HepG2 (cell line): ENCODE data around the gene ADGRL3. TPM values are rescaled to one million over a fixed set of nuclear protein-coding genes. Genes with fewer than 3 reads are reported as not detected.

Experiments used
- ATAC-seq: fragments of 200-7000 bp; cut with Tn5 transposase; 3 replicates; pipeline ENCODE4 v1.9.1; 2020; ENCODE audit warnings: mild to moderate bottlenecking, moderate library complexity
- BruUV-seq: library from RNA; stranded (reverse); fragments of 400-500 nt; replicated peaks from 2 replicates; lab custom pipeline; 2021; lab: Mats Ljungman, UMichigan
- CTCF ChIA-PET: fragments of 300-600 bp; formaldehyde crosslinking; extraction: SDS; loops from one replicate; lab custom pipeline; 2021; ENCODE audit warnings: low total read pairs, inconsistent platforms, low intra/inter-chr PET ratio; lab: Yijun Ruan, JAX
- POLR2A ChIA-PET: fragments of 350-600 bp; sonication (Branson Sonifier 250); formaldehyde crosslinking; loops from one replicate; lab custom pipeline; 2020; ENCODE audit warnings: antibody characterized with exemption, inconsistent platforms; lab: Yijun Ruan, JAX
- DNase-seq: peaks from one replicate; pipeline ENCODE4 v3.0.0-alpha.2; 2015; ENCODE audit warnings: low spot score
- FAIRE-seq: peaks from 3 replicates; lab custom pipeline; 2011; peaks lifted over from hg19 to GRCh38; lab: Jason Lieb, UNC
- H2AFZ ChIP-seq: one replicate; pipeline ENCODE4 v1.6.1; 2011; ENCODE audit warnings: low read length, inconsistent platforms
- H3K27ac ChIP-seq: fragments of 300-600 bp; 3 replicates; pipeline ENCODE4 v1.8.0; 2011; ENCODE audit warnings: mixed run types, mild to moderate bottlenecking, mixed read lengths, low read length, inconsistent platforms; ENCODE audit not compliant: insufficient read depth; ENCODE audit errors: extremely low read length
- H3K27me3 ChIP-seq, 2 experiments: fragments of 200-600 bp in 1 of 2; 2 replicates in 1 of 2; 3 replicates in 1 of 2; pipeline versions ENCODE4 v1.6.0 to v1.8.0; 2011; ENCODE audit warnings: low read length in 2 of 2, mild to moderate bottlenecking in 2 of 2, moderate library complexity in 2 of 2, inconsistent platforms in 1 of 2; ENCODE audit not compliant: insufficient read depth in 2 of 2, control insufficient read depth in 1 of 2
- H3K36me3 ChIP-seq, 2 experiments: fragments of 200-600 bp in 1 of 2; replicated peaks in 1 of 2; 2 replicates in 1 of 2; 3 replicates in 1 of 2; pipeline versions ENCODE4 v1.5.1 to v1.8.0; 2011; ENCODE audit warnings: low read length in 2 of 2, inconsistent platforms in 1 of 2; ENCODE audit not compliant: insufficient read depth in 2 of 2, control insufficient read depth in 1 of 2
- H3K4me1 ChIP-seq: 2 replicates; pipeline ENCODE4 v1.5.1; 2012; ENCODE audit warnings: low read length, inconsistent platforms; ENCODE audit not compliant: insufficient read depth
- H3K4me2 ChIP-seq: 2 replicates; pipeline ENCODE4 v1.6.0; 2011; ENCODE audit warnings: low read depth, low read length, inconsistent platforms
- H3K4me3 ChIP-seq, 3 experiments: fragments of 200-600 bp in 1 of 3; sonication (generic), shearing (Covaris generic) in 1 of 3; replicated peaks in 1 of 3; 2 replicates each; pipeline ENCODE4 v1.5.1; 2011 to 2016; ENCODE audit warnings: low read length in 3 of 3, inconsistent platforms in 2 of 3, low read depth in 2 of 3, mild to moderate bottlenecking in 2 of 3, control low read depth in 1 of 3, mixed read lengths in 1 of 3; ENCODE audit not compliant: insufficient read depth in 1 of 3
- H3K79me2 ChIP-seq: one replicate; pipeline ENCODE4 v1.6.1; 2011; ENCODE audit warnings: low read length, inconsistent platforms; ENCODE audit not compliant: insufficient read depth
- H3K9ac ChIP-seq: 2 replicates; pipeline ENCODE4 v1.6.0; 2011; ENCODE audit warnings: mild to moderate bottlenecking, low read depth, low read length, inconsistent platforms; ENCODE audit not compliant: insufficient read depth
- H3K9me3 ChIP-seq: 2 replicates; pipeline ENCODE4 v1.5.1; 2012; ENCODE audit warnings: mild to moderate bottlenecking, low read length
- H4K20me1 ChIP-seq: 2 replicates; pipeline ENCODE4 v1.6.0; 2011; ENCODE audit warnings: inconsistent platforms, mild to moderate bottlenecking, low read length, moderate library complexity; ENCODE audit not compliant: insufficient read depth
- HCFC1 ChIP-seq: fragments of 150-350 bp; IDR thresholded peaks from 2 replicates; pipeline ENCODE4 v1.6.1; 2014; ENCODE audit warnings: low read depth, low read length
- KLF15 ChIP-seq: sonication (generic); formaldehyde crosslinking; IDR thresholded peaks from 2 replicates; pipeline ENCODE4 v1.8.1; 2023; ENCODE audit warnings: borderline replicate concordance, mild to moderate bottlenecking, inconsistent platforms, missing genetic modification reagents, mixed read lengths
- NONO ChIP-seq, 2 experiments: fragments of 450-650 bp in 1 of 2; sonication (generic) in 1 of 2; formaldehyde crosslinking in 1 of 2; IDR thresholded peaks in 1 of 2; conservative IDR thresholded peaks in 1 of 2; 2 replicates each; pipeline versions ENCODE4 v1.6.1 to v1.8.0; 2017 to 2022; ENCODE audit warnings: mild to moderate bottlenecking in 1 of 2, missing genetic modification reagents in 1 of 2, moderate library complexity in 1 of 2
- SP2 ChIP-seq: sonication (generic); formaldehyde crosslinking; IDR thresholded peaks from 2 replicates; pipeline ENCODE4 v1.5.1; 2020; ENCODE audit warnings: mild to moderate bottlenecking, missing genetic modification reagents
- ZFP82 ChIP-seq: sonication (generic); formaldehyde crosslinking; IDR thresholded peaks from 2 replicates; pipeline ENCODE4 v1.5.1; 2020; ENCODE audit warnings: mild to moderate bottlenecking, missing genetic modification reagents, borderline replicate concordance
- ZNF337 ChIP-seq: sonication (generic); formaldehyde crosslinking; IDR thresholded peaks from 2 replicates; pipeline ENCODE4 v1.5.1; 2020; ENCODE audit warnings: missing genetic modification reagents, low read depth, mild to moderate bottlenecking, borderline replicate concordance
- ZNF737 ChIP-seq: sonication (generic); formaldehyde crosslinking; IDR thresholded peaks from 2 replicates; pipeline ENCODE4 v1.5.0; 2020; ENCODE audit warnings: missing genetic modification reagents, mild to moderate bottlenecking, borderline replicate concordance
- ZSCAN25 ChIP-seq: sonication (generic); formaldehyde crosslinking; IDR thresholded peaks from 2 replicates; pipeline ENCODE4 v1.8.0; 2022; ENCODE audit warnings: mild to moderate bottlenecking, missing genetic modification reagents
- WGBS: methylation state at CpG from one replicate; pipeline ENCODE4 v1.1.6; 2017; ENCODE audit warnings: low lambda C conversion rate; 5-methylcytosine and 5-hydroxymethylcytosine counted together
- in situ Hi-C: cut with HindIII; loops from 2 replicates; pipeline ENCODE4 v1.10.0; 2017; ENCODE audit warnings: low pct_unique_long_range_greater_than_20kb; ENCODE audit not compliant: extremely low pct_ligation_motif_present
- intact Hi-C: fragments of 100-400 bp; cut with micrococcal nuclease; formaldehyde crosslinking; loops from one replicate; pipeline ENCODE4 v1.10.0; 2022; ENCODE audit not compliant: unreplicated experiment
- polyA plus RNA-seq, 8 experiments: library from polyadenylated mRNA; depleted of rRNA in 3 of 8; stranded (reverse) in 7 of 8; unstranded in 1 of 8; fragments of >200 nt; fragmentation: Illumina TruSeq in 4 of 8; extraction: Trizol in 4 of 8; gene quantifications; 2 replicates each; pipeline versions ENCODE4 v1.2.1 to v1.2.3, GENCODE V29; 2011 to 2016; ENCODE audit warnings: low read depth in 4 of 8, missing spikeins in 1 of 8, mixed read lengths in 1 of 8; ENCODE audit not compliant: insufficient read depth in 1 of 8
- total RNA-seq, 5 experiments: library from RNA; depleted of rRNA; stranded (reverse); fragments of >200 nt; fragmentation: Illumina TruSeq; extraction: Trizol; gene quantifications; 2 replicates each; pipeline ENCODE4 v1.2.3, GENCODE V29; 2016; ENCODE audit warnings: low read depth in 1 of 5
- TF ChIP-seq, protein P1 (sequence below): sonication (generic); formaldehyde crosslinking; IDR thresholded peaks from 2 replicates; pipeline ENCODE4 v1.4.0; 2020; ENCODE audit warnings: mild to moderate bottlenecking, missing genetic modification reagents, borderline replicate concordance
- TF ChIP-seq, protein P2 (sequence below): sonication (generic); formaldehyde crosslinking; IDR thresholded peaks from 2 replicates; pipeline ENCODE4 v1.5.0; 2020; ENCODE audit warnings: mild to moderate bottlenecking, missing genetic modification reagents, borderline replicate concordance
- TF ChIP-seq, protein P3 (sequence below): sonication (generic); formaldehyde crosslinking; conservative IDR thresholded peaks from 2 replicates; pipeline ENCODE4 v1.5.0; 2020; ENCODE audit warnings: missing genetic modification reagents

ADGRL3 gene
- total and polyA plus RNA-seq, 2 of the 13 experiments (the other 11 are each of a cell fraction or from before 2014, with no cell fraction given), result 0.04 to 0.05 TPM

DNA sequence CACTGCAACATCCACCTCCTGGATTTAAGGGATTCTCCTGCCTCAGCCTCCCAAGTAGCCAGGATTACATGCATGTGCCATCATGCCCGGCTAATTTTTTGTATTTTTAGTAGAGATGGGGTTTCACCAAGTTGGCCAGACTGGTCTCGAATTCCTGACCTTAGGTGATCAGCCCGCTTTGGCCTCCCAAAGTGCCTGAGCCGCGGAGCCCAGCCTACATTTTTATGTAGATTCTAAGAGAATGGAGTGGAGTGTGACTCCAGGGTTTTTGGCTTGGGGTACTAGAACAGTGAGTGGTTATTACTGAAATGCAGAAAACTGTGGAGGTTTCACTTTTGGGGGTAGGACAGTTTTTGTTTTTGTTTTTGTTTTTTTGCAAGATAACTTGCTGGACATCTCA, 806.0 kb downstream of the ADGRL3 start:
- CTCF ChIA-PET, result no interaction called here

More for the DNA sequence above, 806.0 kb downstream of the ADGRL3 start:
- Histone ChIP-seq H3K27ac (no peak overlapping the region), H3K36me3 (no peaks in the 10 kb centered on the region), H3K79me2 (no peaks in the 10 kb centered on the region), H3K9me3 (no peaks in the 10 kb centered on the region), H3K4me2 (no peak overlapping the region), H4K20me1 (no peaks in the 10 kb centered on the region), H3K27me3 (no peaks in the 10 kb centered on the region), H3K4me3 (no peak overlapping the region), H3K9ac (no peak overlapping the region)
- POLR2A ChIA-PET, result no interaction called here
- ATAC-seq (no peak), FAIRE-seq (no peak), DNase-seq (no peak)
- in situ Hi-C loops (no loop called here), intact Hi-C loops (no loop called here)
- no peak for TF ChIP-seq ZFP82
- no peak for TF ChIP-seq SP2 (CRISPR knock-in tag)
- TF ChIP-seq, protein P1, sequence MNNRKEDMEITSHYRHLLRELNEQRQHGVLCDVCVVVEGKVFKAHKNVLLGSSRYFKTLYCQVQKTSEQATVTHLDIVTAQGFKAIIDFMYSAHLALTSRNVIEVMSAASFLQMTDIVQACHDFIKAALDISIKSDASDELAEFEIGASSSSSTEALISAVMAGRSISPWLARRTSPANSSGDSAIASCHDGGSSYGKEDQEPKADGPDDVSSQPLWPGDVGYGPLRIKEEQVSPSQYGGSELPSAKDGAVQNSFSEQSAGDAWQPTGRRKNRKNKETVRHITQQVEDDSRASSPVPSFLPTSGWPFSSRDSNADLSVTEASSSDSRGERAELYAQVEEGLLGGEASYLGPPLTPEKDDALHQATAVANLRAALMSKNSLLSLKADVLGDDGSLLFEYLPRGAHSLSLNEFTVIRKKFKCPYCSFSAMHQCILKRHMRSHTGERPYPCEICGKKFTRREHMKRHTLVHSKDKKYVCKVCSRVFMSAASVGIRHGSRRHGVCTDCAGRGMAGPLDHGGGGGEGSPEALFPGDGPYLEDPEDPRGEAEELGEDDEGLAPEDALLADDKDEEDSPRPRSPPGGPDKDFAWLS (CRISPR knock-in tag), result no peak
- no peak for TF ChIP-seq ZSCAN25
- TF ChIP-seq KLF15, result no peak
- no peak for TF ChIP-seq NONO (IDR thresholded peaks at IDR 0.05)
- no peak for TF ChIP-seq NONO (CRISPR knock-in tag; conservative IDR thresholded peaks at IDR 0.05)
- TF ChIP-seq, protein P2, sequence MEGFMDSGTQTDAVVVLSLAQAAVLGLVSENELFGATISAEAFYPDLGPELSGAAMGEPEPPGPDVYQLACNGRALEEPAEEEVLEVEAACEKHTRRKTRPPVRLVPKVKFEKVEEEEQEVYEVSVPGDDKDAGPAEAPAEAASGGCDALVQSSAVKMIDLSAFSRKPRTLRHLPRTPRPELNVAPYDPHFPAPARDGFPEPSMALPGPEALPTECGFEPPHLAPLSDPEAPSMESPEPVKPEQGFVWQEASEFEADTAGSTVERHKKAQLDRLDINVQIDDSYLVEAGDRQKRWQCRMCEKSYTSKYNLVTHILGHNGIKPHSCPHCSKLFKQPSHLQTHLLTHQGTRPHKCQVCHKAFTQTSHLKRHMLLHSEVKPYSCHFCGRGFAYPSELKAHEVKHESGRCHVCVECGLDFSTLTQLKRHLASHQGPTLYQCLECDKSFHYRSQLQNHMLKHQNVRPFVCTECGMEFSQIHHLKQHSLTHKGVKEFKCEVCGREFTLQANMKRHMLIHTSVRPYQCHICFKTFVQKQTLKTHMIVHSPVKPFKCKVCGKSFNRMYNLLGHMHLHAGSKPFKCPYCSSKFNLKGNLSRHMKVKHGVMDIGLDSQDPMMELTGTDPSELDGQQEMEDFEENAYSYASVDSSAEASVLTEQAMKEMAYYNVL, result no peak
- TF ChIP-seq ZNF737, result no peak
- TF ChIP-seq, protein P3, sequence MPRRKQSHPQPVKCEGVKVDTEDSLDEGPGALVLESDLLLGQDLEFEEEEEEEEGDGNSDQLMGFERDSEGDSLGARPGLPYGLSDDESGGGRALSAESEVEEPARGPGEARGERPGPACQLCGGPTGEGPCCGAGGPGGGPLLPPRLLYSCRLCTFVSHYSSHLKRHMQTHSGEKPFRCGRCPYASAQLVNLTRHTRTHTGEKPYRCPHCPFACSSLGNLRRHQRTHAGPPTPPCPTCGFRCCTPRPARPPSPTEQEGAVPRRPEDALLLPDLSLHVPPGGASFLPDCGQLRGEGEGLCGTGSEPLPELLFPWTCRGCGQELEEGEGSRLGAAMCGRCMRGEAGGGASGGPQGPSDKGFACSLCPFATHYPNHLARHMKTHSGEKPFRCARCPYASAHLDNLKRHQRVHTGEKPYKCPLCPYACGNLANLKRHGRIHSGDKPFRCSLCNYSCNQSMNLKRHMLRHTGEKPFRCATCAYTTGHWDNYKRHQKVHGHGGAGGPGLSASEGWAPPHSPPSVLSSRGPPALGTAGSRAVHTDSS (CRISPR knock-in tag), result no peak
- no peak for TF ChIP-seq ZNF337 (CRISPR knock-in tag)
- no peak for TF ChIP-seq HCFC1
- TF ChIP-seq, all 625 proteins: peak for 0
- no peaks in the 10 kb centered on the region for H3K4me1 ChIP-seq
- WGBS, result 0% methylated on average over 5 of the region's 5 CpGs
- H2AFZ ChIP-seq, result no peak overlapping the region
- no TSS peak for BruUV-seq
